ENCODE results near the gene EMC7.
"Not testable (repeated sequence)": the region's sequence is repeated elsewhere in the genome, so short reads cannot be mapped to it uniquely, and the experiment has no call there.

DNA sequence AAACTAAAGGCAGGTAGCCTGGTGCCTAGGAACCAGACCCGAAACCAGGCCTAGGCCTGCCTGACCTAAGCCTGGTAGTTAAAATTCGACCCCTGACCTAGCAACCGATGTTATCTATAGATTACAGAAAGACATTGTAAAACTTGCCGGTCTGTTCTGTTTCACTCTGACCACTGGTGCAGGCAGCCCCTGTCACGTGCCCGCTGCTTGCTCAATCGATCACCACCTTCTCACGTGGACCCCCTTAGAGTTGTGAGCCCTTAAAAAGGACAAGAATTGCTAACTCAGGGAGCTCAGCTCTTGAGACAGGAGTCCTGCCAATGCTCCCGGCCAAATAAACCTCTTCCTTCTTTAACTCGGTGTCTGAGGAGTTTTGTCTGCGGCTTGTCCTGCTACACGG, 20.1 kb upstream of the EMC7 start:
- TF ChIP-seq EZH2 (IDR thresholded peaks at IDR 0.05; ENCODE audit: borderline replicate concordance, insufficient read depth, low read depth, low read length, poor library complexity, severe bottlenecking); CTCF (IDR thresholded peaks at IDR 0.05): not testable (repeated sequence)

Measured in B cell (primary cell).